ENCODE measurements around the gene SLC25A28. TPM values are rescaled to one million over a fixed set of nuclear protein-coding genes. Genes with fewer than 3 reads are reported as not detected.

SLC25A28 gene
- total RNA-seq, 2 experiments from 2014 or later: 65.5 to 69.1 TPM

DNA sequence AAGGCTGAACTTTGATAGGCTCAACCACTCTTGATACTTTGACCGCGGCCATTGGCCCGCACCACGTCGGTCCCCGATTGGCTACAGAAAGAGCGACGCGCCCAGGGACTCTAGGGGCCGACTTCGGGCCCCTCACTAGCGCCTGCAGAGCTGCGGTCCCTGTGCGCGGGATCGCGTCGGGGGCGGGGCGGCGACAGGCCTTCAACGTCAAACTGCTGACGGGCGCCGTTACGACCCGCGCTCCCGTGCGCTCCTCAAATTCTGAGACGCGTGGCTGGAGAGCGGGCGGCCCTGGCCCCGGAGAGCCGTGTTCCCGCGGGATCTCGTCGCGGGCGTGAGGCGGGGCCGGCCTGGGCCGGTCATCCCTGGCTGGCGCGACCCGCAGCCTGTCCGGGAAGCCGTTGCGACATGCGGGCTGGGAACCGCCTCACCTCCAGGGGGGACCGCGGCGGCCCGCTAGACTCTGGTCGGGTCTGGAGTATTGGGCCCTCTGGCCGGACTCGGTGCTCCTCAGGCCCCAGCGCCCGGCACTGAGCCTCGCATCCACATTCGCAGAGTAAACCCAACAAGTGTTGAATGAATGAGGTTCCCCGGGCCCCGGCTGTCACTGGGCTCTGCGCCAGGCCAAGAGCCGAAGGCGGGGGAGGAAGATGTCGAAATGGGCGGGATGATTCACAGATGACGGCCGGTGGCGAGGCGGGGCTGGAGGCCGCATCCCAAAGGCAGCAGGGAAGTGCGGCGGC, 643 bp upstream of the SLC25A28 start:
- ChIA-PET POLR2A (interaction anchor here (0.5 to 1.0 kb wide), 4 partner anchors 38 to 216 kb away, joined by 3 to 4 read pairs (median 3); partner anchors contain the start of gene ENTPD7), CTCF (interaction anchor here (1.1 kb wide), 1 partner anchor 9 kb away, joined by 3 read pairs; no protein-coding TSS in a partner anchor)
- Mint-ChIP-seq H3K36me3 (ENCODE audit: low read depth) (peaks cover 14% of the 10 kb centered on the region), H3K4me3 (peak overlapping the region; percentile 84), H3K9me3 (no peaks in the 10 kb centered on the region), H3K4me1 (peaks cover 46% of the 10 kb centered on the region), H3K27me3 (peaks cover under 1% of the 10 kb centered on the region), H3K27ac (peak overlapping the region; percentile 96)
- DNase-seq: peak; percentile 96

DNA sequence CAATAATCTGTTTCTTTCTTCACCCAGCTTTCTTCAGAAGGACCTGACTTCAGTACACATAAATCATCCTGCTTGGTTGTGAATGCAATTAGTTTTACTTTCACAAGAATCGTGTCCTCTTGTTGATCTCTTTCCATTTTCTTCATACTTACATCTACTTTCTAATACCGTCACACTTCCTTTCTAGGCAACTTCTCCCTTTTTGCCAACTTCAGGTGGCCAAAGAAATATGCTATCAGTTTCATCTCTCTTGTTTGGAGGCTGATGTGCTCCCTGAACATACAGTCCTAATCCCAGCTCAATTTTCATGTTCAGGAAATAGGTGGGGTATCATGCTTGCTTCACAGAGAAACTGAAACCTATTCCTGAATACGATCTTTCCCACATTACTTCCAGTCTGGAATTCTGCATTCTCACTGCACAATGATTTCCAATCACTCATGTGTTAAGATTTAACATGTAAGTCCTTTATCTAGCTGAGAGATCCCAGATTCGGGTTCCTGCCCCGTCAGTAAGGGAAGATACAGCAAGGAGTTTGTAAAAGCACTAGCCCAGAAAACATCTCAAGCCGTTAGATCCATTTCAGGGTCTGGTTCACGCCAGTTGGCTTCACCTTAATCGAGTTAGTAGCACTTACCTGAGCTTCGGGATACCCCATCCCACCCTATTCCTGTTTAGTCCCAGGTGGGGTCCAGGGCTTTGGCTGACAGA, 994 bp downstream of the SLC25A28 start:
- Mint-ChIP-seq H3K27me3 (no peaks in the 10 kb centered on the region), H3K4me1 (peaks cover 52% of the 10 kb centered on the region), H3K9me3 (no peaks in the 10 kb centered on the region), H3K27ac (peak overlapping the region; percentile 92), H3K36me3 (ENCODE audit: low read depth) (peaks cover 21% of the 10 kb centered on the region), H3K4me3 (peak overlapping the region; percentile 77)
- POLR2A ChIA-PET: interaction anchor here (0.5 kb wide), 1 partner anchor 916 kb away, joined by 3 read pairs; the partner anchor contains the start of gene HIF1AN
- CTCF ChIA-PET: interaction anchor here (1.0 to 1.2 kb wide), 2 partner anchors 9 to 16 kb away, joined by 3 to 5 read pairs; no protein-coding TSS in a partner anchor
- peak; percentile 11 for DNase-seq

DNA sequence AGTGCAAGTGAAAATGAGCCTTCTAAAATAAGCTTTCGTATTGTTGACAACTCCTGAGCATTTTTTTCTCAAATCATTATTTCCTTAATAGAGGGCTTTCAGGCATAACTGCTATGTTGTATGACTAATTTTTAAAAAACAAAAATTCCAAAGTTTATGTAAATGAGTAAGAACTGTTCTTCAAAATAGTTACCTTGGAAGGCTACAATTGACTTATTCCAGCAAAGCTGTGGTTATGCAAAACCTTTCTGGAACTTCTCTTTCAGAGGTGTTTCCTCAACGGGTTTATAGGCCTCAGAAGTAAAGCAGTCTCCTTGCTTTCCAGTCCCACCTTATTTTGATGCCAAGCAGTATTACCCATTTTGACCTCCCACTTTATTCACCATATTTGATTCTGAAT, 2.5 kb downstream of the SLC25A28 start:
- H3K4me3 Mint-ChIP-seq: peak overlapping the region; percentile 77
- H3K9me3 Mint-ChIP-seq: no peaks in the 10 kb centered on the region
- CTCF ChIA-PET: no interaction called here
- no peaks in the 10 kb centered on the region for H3K27me3 Mint-ChIP-seq
- DNase-seq: no peak
- H3K27ac Mint-ChIP-seq: no peak overlapping the region
- H3K36me3 Mint-ChIP-seq (ENCODE audit: low read depth): peaks cover 21% of the 10 kb centered on the region
- POLR2A ChIA-PET: no interaction called here
- H3K4me1 Mint-ChIP-seq: peaks cover 57% of the 10 kb centered on the region

DNA sequence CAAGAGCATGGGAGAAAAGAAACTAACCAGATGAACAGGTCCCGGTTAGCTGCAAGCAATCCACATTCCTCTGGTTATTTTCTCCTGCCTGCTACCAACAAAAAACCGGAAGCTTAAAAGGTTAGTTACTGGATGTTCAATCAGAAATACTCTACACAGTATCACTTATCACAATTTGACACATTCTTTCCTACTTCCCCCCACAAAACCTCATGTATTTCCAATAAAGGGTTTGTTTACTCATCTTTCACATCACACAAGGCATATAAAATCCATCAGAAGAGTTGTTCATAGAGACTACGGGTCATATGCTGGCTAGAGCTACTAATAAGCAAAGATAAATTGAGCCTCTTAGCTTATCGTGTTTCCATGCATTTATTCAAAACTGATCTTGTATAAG, 4.8 kb downstream of the SLC25A28 start:
- DNase-seq: no peak
- Mint-ChIP-seq H3K9me3 (no peaks in the 10 kb centered on the region), H3K27me3 (no peaks in the 10 kb centered on the region), H3K27ac (peak overlapping the region; percentile 47), H3K4me1 (peaks cover 56% of the 10 kb centered on the region), H3K36me3 (ENCODE audit: low read depth) (peaks cover 36% of the 10 kb centered on the region), H3K4me3 (no peak overlapping the region)
- ChIA-PET CTCF (interaction anchor here (0.6 to 1.7 kb wide), 5 partner anchors 9 to 185 kb away, joined by 3 to 5 read pairs (median 4); partner anchors contain the start of gene GOT1), POLR2A (interaction anchor here (0.6 kb wide), 1 partner anchor 115 kb away, joined by 4 read pairs; no protein-coding TSS in a partner anchor)

DNA sequence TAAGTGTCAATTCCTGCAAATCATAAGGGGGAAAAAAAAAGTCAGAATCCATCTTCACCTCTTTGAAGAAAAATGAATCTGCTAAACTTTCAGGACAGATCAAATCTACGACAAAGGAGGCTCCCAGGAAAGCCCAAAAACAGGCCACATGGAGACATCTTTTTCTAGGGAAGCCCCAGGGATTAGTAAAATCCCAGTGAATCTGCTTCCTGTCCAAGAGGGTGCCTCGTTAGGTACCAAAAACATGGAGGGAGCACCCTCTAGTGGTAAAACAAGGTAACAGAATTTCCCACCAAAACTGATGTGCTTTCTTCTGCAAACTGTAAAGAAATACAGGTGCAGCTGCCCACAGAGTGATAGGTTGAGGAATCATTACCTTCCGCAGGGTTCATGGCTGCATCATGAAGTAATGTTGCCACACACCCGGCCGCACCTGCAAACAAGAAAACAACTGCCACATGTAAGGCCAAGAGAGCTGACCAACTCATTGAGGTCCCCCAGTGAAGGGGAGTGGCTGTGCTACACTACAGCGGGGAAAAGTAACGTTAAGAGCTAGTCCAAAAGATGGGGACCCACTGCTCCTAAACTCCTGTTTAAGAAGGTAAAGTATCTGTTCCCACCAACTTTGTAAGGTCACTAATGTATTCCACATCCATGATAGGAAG, 7.9 kb downstream of the SLC25A28 start:
- no peak overlapping the region for H3K27ac Mint-ChIP-seq
- H3K27me3 Mint-ChIP-seq: no peaks in the 10 kb centered on the region
- no peaks in the 10 kb centered on the region for H3K9me3 Mint-ChIP-seq
- H3K4me1 Mint-ChIP-seq: peaks cover 37% of the 10 kb centered on the region
- H3K36me3 Mint-ChIP-seq (ENCODE audit: low read depth): peaks cover 38% of the 10 kb centered on the region
- POLR2A ChIA-PET: no interaction called here
- DNase-seq: peak; percentile 59
- H3K4me3 Mint-ChIP-seq: no peak overlapping the region
- CTCF ChIA-PET: interaction anchor here (0.8 to 2.0 kb wide), 3 partner anchors 8 to 16 kb away, joined by 3 to 6 read pairs (median 4); partner anchors contain the start of gene SLC25A28

DNA sequence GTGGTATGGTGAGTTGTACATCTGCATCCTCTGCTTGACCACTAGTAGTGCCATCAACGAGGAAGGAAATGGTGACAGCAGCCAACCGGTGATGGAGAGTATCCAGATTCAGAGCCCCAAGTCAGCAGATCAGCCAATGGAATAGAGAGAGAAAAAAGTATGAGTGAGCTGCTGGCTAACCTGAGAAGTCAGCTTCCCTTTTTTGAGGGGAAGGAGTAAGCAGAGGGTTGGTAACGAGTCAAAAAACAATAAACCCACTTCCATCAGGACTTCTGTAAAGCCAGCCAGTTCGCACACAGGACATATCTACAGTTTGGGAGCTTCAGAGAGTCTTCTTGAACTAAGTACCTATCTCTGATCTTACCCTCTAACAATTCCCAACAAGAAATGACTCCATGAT, 8.9 kb downstream of the SLC25A28 start:
- H3K4me1 Mint-ChIP-seq: peaks cover 28% of the 10 kb centered on the region
- peaks cover 38% of the 10 kb centered on the region for H3K36me3 Mint-ChIP-seq (ENCODE audit: low read depth)
- POLR2A ChIA-PET: no interaction called here
- no peak overlapping the region for H3K27ac Mint-ChIP-seq
- H3K9me3 Mint-ChIP-seq: no peaks in the 10 kb centered on the region
- DNase-seq: no peak
- CTCF ChIA-PET: interaction anchor here (0.8 to 2.0 kb wide), 3 partner anchors 9 to 15 kb away, joined by 3 to 6 read pairs (median 4); partner anchors contain the start of gene SLC25A28
- no peak overlapping the region for H3K4me3 Mint-ChIP-seq
- no peaks in the 10 kb centered on the region for H3K27me3 Mint-ChIP-seq

DNA sequence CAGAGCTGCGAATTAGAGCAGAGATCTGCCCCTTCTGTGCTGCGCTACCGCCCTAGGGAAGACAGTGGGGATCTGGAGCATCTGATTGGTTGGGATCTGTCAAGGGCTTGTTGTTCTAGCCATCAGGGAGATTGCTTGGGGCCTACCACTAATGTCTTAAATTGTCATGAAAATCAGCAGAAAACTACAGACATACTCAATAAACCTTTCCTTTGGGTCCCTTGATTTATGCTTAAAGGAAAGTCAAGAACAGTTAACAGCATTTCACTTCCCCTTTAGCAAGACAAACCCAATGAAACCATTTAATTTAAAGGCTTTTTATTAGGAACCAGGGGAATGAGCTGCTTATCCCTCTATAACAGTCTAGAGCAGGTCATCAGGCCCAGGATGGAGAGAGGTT, 10.0 kb downstream of the SLC25A28 start:
- peaks cover 28% of the 10 kb centered on the region for H3K36me3 Mint-ChIP-seq (ENCODE audit: low read depth)
- no peak overlapping the region for H3K4me3 Mint-ChIP-seq
- POLR2A ChIA-PET: no interaction called here
- CTCF ChIA-PET: interaction anchor here (1.7 kb wide), 1 partner anchor 8 kb away, joined by 5 read pairs; no protein-coding TSS in a partner anchor
- no peak overlapping the region for H3K27ac Mint-ChIP-seq
- H3K4me1 Mint-ChIP-seq: peaks cover 19% of the 10 kb centered on the region
- H3K9me3 Mint-ChIP-seq: no peaks in the 10 kb centered on the region
- no peaks in the 10 kb centered on the region for H3K27me3 Mint-ChIP-seq
- no peak for DNase-seq

DNA sequence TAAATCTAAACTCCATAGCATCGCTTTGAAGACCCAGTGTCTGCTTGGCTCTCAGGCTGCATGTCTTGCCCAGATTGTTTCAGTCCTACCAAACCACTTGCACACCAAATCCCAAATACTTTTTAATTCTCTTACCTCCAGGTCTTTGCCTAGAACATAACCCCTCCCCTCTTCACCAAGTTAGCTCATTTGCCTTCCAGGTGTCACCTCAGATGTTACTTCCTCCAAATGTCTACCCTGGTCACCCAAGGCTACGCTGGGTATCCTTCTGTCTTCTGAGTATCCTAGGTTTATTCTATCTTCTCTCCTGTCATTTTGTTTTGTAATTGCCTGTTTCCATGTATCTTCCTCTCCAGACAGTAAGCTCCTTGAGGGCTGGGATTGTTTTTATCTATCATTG, 11.1 kb downstream of the SLC25A28 start:
- Mint-ChIP-seq H3K9me3 (no peaks in the 10 kb centered on the region), H3K27ac (no peak overlapping the region), H3K4me3 (no peak overlapping the region), H3K27me3 (no peaks in the 10 kb centered on the region), H3K36me3 (ENCODE audit: low read depth) (peaks cover 28% of the 10 kb centered on the region), H3K4me1 (peaks cover 18% of the 10 kb centered on the region)
- ChIA-PET POLR2A (no interaction called here), CTCF (interaction anchor here (0.7 to 1.7 kb wide), 2 partner anchors 9 to 125 kb away, joined by 4 to 5 read pairs; no protein-coding TSS in a partner anchor)
- no peak for DNase-seq

DNA sequence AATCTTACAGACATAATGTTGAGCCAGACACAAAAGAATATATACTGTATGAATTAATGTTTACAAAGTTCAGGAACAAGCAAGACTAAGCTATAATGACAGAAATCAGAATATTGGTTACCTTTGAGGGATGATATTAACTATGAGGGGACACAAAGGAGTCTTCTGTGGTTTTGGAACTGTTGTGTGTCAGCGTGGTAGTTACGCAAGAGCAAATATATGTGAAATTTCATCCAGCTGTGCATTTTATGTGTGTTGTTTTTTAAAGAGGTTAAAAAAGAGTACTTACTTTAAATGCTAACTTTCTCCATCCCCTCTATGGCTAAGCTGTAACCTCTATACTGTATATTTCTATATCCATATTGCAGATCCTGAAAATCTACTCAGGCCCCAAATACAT, 14.9 kb downstream of the SLC25A28 start:
- CTCF ChIA-PET: no interaction called here
- POLR2A ChIA-PET: no interaction called here
- no peak overlapping the region for H3K27ac Mint-ChIP-seq

DNA sequence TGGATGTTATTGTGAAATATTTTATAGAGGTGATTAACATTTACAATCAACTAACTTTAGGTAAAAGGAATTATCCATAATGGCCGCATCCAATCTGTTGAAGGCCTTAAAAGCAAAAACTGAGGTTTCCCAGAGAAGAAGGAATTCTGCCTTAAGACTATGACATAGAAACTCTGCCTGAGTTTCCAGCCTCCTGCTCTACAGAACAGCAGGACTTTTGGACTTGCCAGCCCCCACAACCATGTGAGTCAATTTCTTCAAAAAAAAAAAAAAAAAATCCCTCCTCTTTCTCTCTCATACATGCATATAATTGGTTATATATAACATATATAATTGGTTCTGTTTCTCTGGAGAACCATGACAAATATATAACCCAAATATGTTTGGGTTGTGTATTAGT, 15.4 kb downstream of the SLC25A28 start:
- Mint-ChIP-seq H3K4me1 (no peaks in the 10 kb centered on the region), H3K27me3 (peaks cover 4% of the 10 kb centered on the region), H3K9me3 (no peaks in the 10 kb centered on the region), H3K27ac (no peak overlapping the region), H3K36me3 (ENCODE audit: low read depth) (peaks cover 7% of the 10 kb centered on the region), H3K4me3 (no peak overlapping the region)
- ChIA-PET POLR2A (no interaction called here), CTCF (no interaction called here)
- DNase-seq: no peak

More for the DNA sequence above, 14.9 kb downstream of the SLC25A28 start:
- Mint-ChIP-seq H3K4me1 (no peaks in the 10 kb centered on the region), H3K36me3 (ENCODE audit: low read depth) (peaks cover 12% of the 10 kb centered on the region), H3K9me3 (no peaks in the 10 kb centered on the region), H3K4me3 (no peak overlapping the region), H3K27me3 (peaks cover 2% of the 10 kb centered on the region)
- DNase-seq: no peak

DNA sequence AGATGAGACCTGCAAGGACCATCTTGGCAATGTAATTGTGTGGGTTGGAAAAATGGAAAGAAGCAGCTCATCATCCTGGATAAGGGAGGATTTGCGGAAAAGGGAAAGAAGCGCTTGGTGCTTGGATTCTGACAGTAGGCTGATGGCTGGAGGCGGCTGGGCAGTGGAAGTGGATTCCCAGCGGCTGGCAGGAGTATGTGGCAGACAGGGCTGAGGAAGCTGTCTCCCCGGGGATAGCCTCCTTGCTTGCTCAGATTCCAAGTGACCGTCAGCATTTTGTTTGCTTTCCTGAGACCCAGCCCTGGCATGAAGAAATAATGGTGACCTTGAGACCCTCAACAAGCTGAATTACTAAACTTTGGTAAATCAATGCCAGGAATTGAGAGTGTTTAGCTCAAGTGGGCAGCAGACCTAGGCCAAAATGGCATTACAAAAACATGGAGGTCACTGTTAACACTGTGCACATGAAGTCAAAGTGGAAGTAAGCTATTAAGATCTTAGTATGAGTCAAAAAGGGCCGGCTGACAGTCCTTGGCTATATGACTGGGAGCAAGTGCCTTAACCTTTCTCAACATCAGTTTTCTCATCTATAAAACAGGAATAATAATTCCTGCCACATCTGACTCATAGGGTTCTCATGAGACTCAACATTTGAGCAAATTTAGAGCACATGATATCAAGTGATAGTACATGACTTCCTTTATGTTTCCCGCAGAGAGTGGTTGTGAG, 21.3 kb downstream of the SLC25A28 start:
- DNase-seq: no peak
- H3K27ac Mint-ChIP-seq: no peak overlapping the region
- peaks cover 4% of the 10 kb centered on the region for H3K27me3 Mint-ChIP-seq
- no peaks in the 10 kb centered on the region for H3K9me3 Mint-ChIP-seq
- CTCF ChIA-PET: interaction anchor here (0.8 kb wide), 1 partner anchor 38 kb away, joined by 3 read pairs; no protein-coding TSS in a partner anchor
- no peaks in the 10 kb centered on the region for H3K4me1 Mint-ChIP-seq
- POLR2A ChIA-PET: interaction anchor here (0.6 kb wide), 1 partner anchor 117 kb away, joined by 4 read pairs; no protein-coding TSS in a partner anchor
- H3K4me3 Mint-ChIP-seq: no peak overlapping the region
- no peaks in the 10 kb centered on the region for H3K36me3 Mint-ChIP-seq (ENCODE audit: low read depth)

DNA sequence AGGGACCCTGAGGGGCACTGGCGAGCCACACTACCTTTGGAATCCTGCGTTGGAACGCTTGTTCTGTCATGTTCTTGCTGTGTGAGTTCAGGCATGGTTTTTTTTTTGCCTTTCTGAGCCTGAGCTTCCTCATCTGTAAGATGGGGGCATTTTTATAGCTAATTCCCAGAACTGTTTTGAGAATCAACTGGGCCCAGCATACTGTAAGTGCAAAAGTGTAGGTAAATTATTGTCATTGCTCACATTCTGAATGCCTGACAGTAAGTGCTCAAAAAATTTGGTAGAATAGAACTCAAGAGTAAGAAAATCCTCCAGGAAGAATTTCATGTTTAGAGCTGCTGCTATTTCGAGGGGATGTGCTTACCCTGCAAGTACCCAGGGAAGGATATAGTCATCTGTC, 22.2 kb downstream of the SLC25A28 start:
- POLR2A ChIA-PET: no interaction called here
- no peaks in the 10 kb centered on the region for H3K36me3 Mint-ChIP-seq (ENCODE audit: low read depth)
- no peak overlapping the region for H3K27ac Mint-ChIP-seq
- no peak overlapping the region for H3K4me3 Mint-ChIP-seq
- H3K9me3 Mint-ChIP-seq: no peaks in the 10 kb centered on the region
- peaks cover 4% of the 10 kb centered on the region for H3K27me3 Mint-ChIP-seq
- H3K4me1 Mint-ChIP-seq: no peaks in the 10 kb centered on the region
- DNase-seq: no peak
- CTCF ChIA-PET: interaction anchor here (0.8 kb wide), 1 partner anchor 37 kb away, joined by 3 read pairs; no protein-coding TSS in a partner anchor

Measured in activated CD4-positive, alpha-beta T cell treated with anti-CD3 and anti-CD28 coated beads, Interleukin-2, amount 10 ng/mL, durations not matched to agents 7 days and 5 days (primary cell).